HG02852 (cell line): ENCODE results near the gene PARP14.
A peak's percentile ranks its signal among the peaks of the same experiment; 100 is the strongest.
"Not testable (repeated sequence)": the region's sequence is repeated elsewhere in the genome, so short reads cannot be mapped to it uniquely, and the experiment has no call there.

ENCODE experiments used
- ATAC-seq: cut with Tn5 transposase; IDR thresholded peaks from one replicate; pipeline ENCODE4 v1.9.1; 2021; ENCODE audit warnings: mild to moderate bottlenecking, moderate library complexity; ENCODE audit not compliant: unreplicated experiment

Gene PARP14

DNA sequence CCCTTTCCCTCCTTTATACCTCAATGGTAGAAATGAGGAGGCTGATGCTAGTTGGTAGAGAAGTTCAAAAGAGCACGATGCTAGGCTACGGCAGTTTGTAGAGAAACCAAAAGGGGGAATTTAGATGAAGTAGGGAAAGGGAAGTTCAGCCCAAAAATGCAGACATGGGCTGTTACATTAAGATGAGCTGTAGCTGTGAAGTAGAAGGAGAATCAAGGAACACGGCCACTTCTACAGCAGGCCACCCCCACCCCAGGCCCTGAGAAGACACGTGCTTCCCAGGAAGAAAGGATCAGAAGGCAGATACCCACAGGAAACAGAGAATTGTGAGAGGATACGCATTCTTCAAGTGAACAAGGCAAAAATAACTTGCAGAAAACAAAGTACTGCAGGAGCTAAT is 2.1 kb upstream of the PARP14 start:
- ATAC-seq, result no peak

DNA sequence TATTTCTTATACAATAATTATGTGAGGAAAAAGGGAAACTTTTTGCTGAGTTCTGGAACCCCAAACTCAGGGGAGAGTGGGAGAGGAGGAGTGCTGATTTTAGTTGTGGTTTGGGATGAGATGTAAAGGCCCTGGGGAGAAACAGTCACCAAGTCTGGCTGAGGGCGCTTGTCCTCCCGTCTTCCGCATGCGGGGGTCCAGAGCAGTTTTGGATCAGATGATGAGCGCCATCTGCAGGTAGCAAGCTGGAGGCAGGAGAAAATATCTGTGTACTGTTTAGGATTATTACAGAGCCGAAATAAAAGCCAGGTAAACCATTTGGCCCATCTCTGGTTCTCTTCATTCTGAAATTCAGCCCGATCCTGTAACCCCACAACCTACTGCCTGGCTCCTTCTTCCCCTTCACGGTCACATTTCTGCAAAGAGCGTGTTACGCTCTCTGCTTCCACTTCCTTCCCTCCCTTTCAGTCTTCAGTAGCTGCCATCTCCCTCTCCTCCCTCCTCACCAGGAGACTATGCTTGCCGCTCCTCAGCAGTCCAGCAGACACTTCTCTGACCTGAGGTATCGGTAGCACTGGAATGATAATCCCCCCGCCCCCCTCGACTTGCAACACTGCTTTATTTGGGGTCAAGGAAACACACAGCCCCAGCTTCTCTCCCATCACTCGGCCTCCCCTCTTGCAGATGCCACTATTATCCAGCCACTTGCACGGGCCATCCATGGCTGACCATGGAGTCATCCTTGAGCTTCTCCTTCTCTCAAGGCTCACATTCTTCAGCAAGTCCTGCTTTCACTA is 1.4 kb upstream of the PARP14 start:
- peak; percentile 32 for ATAC-seq

DNA sequence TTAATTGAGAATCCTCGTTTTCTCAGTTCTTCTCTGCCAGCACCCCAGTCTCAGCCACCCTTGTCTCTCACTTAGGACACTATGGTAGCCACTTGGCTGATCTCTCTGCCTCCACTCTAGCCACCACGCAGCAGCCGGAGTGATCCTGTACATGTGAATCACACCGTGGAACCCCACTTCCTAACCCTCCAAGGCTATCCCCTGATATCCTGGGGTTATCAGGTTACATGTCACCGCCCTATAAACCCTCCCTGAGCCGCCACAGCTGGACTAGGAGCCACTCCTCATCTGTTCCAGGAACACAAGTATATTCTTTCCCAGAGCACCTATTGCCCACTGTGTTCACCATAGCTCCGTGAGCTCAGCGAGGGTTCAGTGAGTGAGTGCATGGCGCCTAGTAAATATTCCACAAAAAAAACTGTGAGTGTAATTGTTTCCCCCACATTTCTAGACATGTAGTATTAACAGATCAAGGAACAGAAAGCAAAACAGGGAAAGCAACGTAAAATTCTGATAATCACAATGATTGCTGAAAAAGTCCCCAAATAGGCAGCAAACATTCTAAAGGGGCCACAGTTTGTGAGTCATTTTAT is 661 bp upstream of the PARP14 start:
- peak; percentile 10 for ATAC-seq

DNA sequence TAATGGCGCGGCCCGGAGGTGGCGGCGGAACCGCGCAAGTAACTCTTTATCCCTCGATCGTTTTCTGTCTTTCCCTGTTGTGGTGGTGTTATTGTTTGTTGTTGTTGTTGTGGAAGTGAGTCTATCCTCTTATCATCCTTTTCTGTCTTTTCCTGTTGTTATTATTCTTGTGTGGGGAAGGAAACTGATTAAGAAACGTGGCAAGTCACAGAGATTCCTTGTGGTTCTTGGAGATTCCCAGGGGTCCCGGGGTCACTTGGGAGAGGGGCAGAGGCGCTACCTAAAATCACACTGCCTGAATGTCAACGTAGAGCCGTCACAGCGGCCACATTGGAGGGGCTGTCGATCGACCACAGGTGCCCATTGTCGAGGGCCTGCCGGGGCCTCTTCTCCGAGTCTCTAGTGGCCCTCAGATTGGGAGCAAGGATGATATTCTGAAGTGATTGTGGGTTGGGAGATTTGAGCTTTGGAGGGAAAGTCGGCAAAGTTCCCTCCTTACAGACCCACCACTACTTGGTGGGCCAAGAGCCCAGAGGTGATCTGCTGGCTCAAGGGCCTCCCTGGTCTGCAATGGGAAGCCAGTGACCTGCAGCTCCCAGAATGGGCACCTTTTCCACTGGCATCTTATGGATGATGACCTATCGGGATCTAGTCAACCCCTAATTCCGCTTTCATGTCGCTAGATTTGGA is 790 bp downstream of the PARP14 start:
- no peak for ATAC-seq

DNA sequence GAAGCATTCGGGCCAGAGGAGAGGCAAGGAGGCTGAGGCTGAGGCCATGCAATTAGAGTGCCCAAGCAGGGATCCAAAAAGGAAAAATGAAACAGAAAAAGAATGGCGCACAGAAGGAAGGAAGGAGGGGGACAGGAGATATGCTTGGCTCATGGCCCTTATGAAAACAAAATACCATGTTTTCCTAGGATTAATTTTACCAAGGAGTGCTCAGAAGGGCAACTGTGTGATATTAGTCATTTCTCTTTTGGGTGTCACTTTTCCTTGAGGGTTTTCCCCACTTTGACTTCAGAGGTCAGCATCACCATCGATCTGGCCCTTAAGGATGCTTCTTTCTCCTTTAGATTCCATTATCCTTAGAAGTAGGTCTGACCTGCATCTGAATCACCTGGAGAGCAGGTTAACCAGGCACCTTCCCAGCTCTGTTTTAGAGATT is 1.4 kb downstream of the PARP14 start:
- no peak for ATAC-seq

DNA sequence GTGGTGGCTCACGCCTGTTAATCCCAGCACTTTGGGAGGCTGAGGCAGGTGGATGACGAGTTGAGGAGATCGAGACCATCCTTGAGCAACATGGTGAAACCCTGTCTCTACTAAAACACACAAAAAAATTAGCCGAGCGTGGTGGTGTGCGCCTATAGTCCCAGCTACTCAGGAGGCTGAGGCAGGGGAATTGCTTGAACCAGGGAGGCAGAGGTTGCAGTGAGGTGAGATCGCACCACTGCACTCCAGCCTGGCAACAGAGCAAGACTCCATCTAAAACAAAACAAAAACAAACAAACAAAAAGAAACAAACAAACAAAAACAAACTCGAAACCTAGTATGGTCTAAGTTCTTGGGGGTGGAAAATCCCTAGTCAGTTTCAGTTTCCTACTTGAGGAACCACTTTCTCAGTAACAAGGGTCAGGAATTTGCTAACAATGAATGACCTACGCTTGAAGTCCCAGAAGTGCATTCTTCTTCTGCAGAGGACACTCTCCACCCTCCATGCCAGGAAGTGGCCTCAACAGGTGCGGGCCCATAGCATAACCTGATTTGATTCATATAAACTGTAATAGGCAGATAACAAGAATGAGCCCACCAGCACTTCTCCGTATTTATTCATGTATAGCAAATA is 2.3 kb downstream of the PARP14 start:
- not testable (repeated sequence) for ATAC-seq

DNA sequence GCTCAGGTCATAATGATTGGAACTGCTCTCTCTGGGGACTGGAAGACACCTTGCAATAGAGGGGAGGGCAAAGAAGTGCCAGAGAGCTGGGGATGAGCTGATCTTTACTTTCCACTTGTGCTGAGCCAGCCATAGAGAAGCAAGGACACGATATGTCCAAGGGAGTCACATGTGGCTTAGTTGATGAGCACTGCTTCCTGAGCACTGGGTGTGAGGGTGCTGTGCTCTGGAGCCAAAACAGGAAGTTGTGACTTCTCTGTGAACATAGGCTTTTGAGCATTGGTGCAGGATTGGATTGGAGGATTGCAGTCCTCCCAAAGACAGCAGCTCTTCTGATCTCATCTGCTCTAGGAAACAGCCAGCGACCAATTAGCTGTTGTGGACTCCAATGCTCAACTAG is 6.7 kb downstream of the PARP14 start:
- ATAC-seq, result no peak

DNA sequence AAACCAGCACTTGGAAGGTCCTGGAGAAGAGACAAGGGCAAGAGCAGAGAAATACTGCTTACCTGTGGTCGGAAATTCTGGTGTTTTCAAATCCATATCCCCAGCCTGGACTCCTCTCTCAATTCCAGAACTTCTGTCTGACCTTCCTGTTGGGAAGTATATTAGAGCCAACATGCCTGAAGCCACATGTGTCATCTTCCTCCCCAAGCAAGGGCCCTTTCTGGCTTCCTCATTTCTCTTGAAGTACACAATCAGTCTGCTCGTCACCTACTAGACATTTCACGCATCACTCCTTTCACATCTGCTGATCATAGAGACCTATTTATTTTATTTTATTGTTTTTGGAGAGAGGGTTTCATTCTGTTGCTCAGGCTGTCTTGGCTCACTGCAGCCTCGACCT is 8.4 kb downstream of the PARP14 start:
- no peak for ATAC-seq

DNA sequence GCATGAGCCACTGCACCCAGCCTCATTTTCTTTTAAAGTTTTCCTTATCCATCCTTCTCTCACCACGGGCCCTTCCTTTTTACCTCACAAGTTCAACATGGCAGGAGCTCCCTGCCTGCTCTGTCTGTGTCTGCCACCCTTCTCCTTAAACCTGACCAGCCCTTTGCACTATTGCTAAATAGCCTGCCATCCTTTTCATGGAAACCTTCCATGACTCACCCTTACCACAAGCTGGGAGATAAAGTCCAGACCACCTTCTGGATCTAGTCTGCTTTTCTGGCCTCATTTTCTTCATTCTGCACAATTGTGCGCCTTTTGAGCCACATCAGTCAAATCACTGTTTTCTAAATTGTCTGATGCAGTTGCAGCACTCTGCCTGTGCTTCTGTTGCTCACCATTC is 8.9 kb downstream of the PARP14 start:
- no peak for ATAC-seq

DNA sequence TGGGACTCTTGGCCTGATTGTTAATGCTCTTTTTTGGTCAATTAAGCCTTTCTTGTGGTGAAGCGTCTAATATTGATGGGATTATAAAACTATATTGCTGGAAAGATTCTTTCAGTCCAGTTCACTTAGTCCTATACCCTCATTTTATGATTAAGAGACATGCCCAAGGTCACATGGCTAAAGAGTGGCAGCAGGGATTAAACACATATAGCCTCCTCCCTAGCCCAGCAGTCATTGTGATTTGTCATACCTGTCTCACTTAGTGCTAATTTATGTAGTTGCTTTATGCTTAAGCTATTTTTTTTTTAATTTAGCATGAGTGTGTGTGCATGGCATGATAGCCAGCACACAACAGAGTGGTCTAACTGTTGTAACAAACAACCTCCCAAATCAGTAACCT is 9.5 kb downstream of the PARP14 start:
- no peak for ATAC-seq

DNA sequence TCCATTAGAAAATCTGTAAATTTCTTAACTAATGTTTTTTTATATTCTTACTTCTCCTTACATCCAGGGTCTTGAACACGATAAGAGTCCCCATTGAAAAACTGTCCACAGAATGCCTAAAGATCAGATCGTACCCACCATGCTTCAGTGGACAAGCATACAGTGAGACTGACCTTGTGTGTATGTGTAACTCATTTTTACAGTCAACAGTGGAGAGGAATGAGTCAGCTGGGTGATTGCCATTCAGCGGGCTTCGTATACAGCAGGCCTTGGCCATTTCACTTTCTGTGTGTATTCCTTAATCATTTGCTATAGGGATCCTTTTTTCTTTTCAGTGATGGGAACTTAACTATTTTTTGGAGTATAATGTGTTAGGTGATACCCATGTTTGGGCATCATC is 10.6 kb downstream of the PARP14 start:
- peak; percentile 86 for ATAC-seq

DNA sequence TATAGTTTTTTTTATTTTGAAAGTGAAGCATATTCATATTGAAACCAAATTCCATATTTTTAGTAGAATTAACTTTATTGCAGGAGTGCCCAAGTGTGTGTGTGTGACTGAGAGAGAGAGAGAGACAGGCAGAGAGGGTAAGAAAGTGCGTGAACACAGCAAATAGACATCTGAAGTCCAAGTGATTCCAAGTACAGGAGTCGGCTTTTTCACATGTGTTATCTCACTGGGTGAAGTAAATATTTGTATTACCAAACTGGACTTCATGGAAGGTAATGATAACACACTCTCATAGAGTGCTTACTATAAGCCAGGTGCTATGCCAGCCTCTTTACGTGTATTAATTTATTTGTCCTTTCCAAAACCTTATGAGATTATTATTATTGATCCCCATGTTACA is 12.0 kb downstream of the PARP14 start:
- no peak for ATAC-seq

DNA sequence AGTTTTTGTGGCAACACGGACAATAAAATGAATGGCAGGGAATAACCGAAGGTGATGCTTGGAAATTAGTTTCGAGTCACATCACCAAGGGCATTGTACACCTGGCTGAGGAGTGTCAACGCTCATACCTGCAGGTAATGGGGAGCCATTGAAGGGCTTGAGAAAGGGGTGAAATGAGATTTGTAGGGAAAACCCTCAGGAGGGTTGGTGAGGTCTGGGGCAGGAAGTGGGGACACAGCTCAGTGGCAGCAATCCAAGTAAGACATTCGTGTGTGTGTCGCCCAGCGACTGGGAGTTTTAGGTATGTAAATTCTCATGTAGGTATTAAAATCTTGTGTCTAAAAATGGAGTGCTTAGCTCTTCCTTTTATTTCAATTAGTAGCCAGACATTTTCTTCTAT is 14.3 kb downstream of the PARP14 start:
- ATAC-seq, result peak; percentile 46

DNA sequence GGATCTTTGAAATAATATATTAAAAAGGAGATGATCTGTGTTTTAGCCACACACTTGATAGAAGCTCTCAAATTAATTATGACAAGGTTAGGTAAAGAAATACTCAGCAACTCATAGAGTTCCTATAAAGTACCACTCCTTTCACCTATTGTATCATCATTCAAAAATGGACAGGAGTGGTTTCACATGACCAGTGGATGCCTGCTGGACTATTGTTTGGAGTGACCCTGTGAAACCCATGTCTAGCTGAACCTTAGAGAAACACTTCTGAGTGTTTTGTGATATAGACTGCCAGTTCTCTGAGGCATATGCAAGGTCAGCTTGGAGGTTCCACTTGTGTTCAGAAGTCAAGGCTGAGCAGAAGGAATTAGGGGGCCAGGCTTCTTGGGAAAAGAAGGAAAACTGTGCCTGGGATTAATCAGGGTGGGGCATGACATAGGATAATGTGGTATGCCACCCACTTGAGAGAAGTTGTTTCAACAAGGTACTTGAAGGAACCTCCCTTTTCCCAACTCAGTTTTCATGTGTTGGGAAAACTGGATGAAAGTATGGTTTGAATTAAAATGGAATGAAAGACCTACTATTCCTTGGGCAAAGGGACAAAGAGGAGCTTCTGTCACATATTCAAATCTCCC is 15.4 kb downstream of the PARP14 start:
- no peak for ATAC-seq

DNA sequence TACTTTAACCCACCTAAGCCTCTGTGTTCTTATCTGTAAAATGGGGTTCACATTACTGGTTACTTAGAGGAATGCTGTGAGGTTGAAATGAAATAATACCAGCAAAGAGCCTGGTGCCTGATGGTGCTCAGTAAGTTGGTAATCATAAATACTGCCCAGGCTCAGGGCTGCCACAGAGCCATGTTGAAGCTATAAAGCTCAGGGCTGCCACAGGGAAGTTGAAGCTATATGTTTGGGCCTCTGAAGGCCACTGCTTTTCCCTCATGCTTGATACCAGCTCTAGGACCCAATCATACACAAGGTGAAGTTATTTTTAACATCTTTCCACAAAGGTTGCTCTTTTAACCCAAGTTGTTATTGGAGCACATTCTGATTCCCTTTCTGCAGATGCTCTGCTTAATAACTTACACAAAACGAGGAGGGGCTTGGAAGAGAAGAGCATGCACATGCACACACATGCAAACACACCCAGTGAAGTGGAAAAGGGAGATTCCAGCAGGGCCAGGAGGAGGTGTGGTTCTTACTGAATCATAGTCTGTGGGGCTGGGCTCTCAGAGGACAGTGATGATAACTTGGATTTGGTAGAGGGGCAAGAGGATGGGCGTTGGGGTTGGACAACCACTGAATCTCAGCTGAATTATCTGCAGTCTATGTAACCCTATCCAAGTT is 17.4 kb downstream of the PARP14 start:
- ATAC-seq, result peak; percentile 85

DNA sequence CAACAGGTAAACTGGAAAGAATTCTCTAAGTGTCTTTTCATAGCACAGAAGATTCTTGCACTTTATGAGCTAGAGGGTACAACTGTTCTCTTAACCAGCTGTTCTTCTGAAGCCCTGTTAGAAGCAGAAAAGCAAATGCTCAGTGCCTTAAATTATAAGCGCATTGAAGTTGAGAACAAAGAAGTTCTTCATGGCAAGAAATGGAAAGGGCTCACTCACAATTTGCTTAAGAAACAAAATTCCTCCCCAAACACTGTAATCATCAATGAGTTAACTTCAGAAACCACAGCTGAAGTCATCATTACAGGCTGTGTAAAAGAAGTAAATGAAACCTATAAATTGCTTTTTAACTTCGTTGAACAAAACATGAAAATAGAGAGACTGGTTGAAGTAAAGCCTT is 19.6 kb downstream of the PARP14 start:
- no peak for ATAC-seq

DNA sequence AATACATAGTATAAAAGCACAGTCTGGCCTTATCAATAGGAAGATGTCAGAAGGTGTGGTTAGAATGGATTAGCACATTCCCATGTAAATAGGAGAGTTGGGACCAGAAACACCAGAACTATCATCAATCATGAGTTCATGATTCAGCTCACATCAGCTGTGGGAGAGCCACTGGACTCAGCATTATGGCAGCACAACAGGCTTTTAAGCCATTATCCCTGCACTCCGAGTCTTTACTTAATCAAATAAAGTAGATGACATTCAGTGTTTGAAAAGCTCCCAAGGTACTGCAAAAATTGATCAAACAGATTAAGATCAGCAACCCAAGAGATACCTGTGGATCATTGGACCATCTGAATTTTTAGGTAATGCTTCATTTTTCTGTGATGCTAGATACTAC is 24.7 kb downstream of the PARP14 start:
- no peak for ATAC-seq

DNA sequence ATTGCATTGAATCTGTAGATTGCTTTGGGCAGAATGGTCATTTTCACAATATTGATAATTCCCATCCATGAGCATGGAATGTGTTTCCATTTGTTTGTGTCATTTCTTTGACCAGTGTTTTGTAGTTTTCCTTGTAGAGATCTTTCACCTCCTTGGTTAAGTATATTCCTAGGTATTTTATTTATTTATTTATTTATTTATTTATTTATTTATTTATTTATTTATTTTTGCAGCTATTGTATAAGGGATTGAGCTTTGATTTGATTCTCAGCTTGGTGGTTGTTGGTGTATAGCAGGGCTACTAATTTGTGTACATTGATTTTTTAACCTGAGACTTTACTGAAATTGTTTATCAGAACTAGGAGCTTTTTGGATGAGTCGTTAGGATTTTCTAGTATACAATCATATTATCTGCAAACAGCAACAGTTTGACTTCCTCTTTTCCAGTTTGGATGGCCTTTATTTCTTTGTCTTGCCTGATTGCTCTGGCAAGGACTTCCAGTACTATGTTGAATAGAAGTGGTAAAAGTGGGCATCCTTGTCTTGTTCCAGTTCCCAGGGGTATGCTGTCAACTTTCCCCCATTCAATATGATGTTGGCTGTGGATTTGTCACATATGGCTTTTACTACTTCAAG is 30.1 kb downstream of the PARP14 start:
- not testable (repeated sequence) for ATAC-seq

DNA sequence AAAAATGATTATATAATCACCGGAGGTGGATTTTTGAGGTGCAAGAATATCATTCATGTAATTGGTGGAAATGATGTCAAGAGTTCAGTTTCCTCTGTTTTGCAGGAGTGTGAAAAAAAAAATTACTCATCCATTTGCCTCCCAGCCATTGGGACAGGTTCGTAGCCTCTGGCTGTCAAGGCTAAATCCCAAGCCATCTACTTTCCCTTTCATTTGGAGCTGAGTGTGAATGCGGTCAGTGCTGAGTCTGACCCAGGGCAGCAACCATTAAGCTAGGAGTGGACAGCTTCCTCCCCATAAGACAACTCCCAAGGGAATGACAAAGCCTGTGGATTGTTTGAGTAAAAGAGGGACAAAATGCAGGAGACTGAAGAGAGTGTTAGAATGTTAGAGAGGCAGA is 33.6 kb downstream of the PARP14 start:
- ATAC-seq, result no peak

DNA sequence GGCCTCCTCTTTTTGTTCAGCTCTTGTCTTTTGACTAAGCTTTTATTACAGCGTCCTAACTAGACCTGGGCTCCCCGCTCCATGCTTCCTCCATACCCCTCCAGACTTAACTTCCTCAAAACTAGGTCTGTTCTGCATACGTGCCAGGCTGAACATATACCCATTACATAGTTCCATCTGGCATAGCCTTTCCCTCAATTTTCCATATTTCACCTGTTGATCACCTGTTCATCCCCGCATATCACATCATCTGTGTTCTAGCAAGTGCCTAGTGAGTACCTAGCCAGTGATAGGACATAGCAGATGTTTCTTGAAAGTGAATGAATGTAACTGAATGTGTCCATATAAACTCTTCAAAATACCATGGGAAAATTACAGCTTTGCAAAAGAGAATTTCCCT is 36.0 kb downstream of the PARP14 start:
- ATAC-seq, result no peak
